ENCODE results near the gene SCD5. TPM values are rescaled to one million over a fixed set of nuclear protein-coding genes. Genes with fewer than 3 reads are reported as not detected.

The SCD5 gene
- total and polyA plus RNA-seq, 2 experiments from 2014 or later: 0.79 to 1.6 TPM

- H3K27ac Mint-ChIP-seq: no peak overlapping the region
- TF ChIP-seq ZNF114 (CRISPR knock-in tag; IDR thresholded peaks at IDR 0.05): no peak
- TF ChIP-seq STAT1 (IDR thresholded peaks at IDR 0.05; ENCODE audit: unreplicated experiment): no peak
- TF ChIP-seq CREB1 (CRISPR knock-in tag; IDR thresholded peaks at IDR 0.05; ENCODE audit: low read depth): no peak
- no peak for TF ChIP-seq REST (IDR thresholded peaks at IDR 0.05; ENCODE audit: unreplicated experiment)
- no peak for TF ChIP-seq NANOG (IDR thresholded peaks at IDR 0.05; ENCODE audit: borderline replicate concordance)
- TF ChIP-seq POLR2AphosphoS5 (IDR thresholded peaks at IDR 0.05; ENCODE audit: low read depth): no peak
- Histone ChIP-seq H3K9me2 (ENCODE audit: insufficient read depth) (no peaks in the 10 kb centered on the region), H3K27ac (ENCODE audit: low read depth) (no peak overlapping the region), H3K4me3 (no peak overlapping the region), H3K36me3 (ENCODE audit: insufficient read depth) (no peaks in the 10 kb centered on the region), H3K4me1 (ENCODE audit: insufficient read depth) (peaks cover 26% of the 10 kb centered on the region), H3K4me2 (no peak overlapping the region), H4K20me1 (replicated peaks; ENCODE audit: insufficient read depth) (no peaks in the 10 kb centered on the region), H2AFZ (no peak overlapping the region), H3K27me3 (ENCODE audit: insufficient read depth) (no peaks in the 10 kb centered on the region), H3K79me2 (replicated peaks; ENCODE audit: insufficient read depth) (no peaks in the 10 kb centered on the region), H3F3A (replicated peaks; ENCODE audit: low read depth) (no peaks in the 10 kb centered on the region)
- H3K4me1 Mint-ChIP-seq: peaks cover 28% of the 10 kb centered on the region
- H3K9me3 Mint-ChIP-seq: no peaks in the 10 kb centered on the region
- H3K4me3 Mint-ChIP-seq: no peak overlapping the region
- H3K27me3 Mint-ChIP-seq (ENCODE audit: insufficient read depth, low read depth, poor library complexity): no peaks in the 10 kb centered on the region
- no peak for ATAC-seq
- no peaks in the 10 kb centered on the region; the same call in 2 of the 3 replicates for H3K36me3 Mint-ChIP-seq (ENCODE audit: low read depth)
- DNase-seq (ENCODE audit: low spot score): no peak
Measured at GRCh38 chr4:82694046-82694445, 104.5 kb downstream of the SCD5 start.

- H3F3A ChIP-seq (replicated peaks; ENCODE audit: low read depth): no peaks in the 10 kb centered on the region
- H3K4me3 Mint-ChIP-seq: no peak overlapping the region
- H3K4me2 ChIP-seq: no peak overlapping the region
- H3K4me3 ChIP-seq: no peak overlapping the region
- H3K9me2 ChIP-seq (ENCODE audit: insufficient read depth): no peaks in the 10 kb centered on the region
- no peak for ATAC-seq
- H3K36me3 ChIP-seq (ENCODE audit: insufficient read depth): no peaks in the 10 kb centered on the region
- H3K27me3 Mint-ChIP-seq (ENCODE audit: insufficient read depth, low read depth, poor library complexity): no peaks in the 10 kb centered on the region
- no peaks in the 10 kb centered on the region for H3K79me2 ChIP-seq (replicated peaks; ENCODE audit: insufficient read depth)
- peaks cover 12% of the 10 kb centered on the region for H3K4me1 Mint-ChIP-seq
- no peaks in the 10 kb centered on the region for H3K9me3 Mint-ChIP-seq
- no peak overlapping the region for H3K27ac Mint-ChIP-seq
- DNase-seq (ENCODE audit: low spot score): no peak
- H3K4me1 ChIP-seq (ENCODE audit: insufficient read depth): peaks cover 9% of the 10 kb centered on the region; the same call in 1 of the 2 replicates
- no peaks in the 10 kb centered on the region; the same call in 2 of the 3 replicates for H3K36me3 Mint-ChIP-seq (ENCODE audit: low read depth)
- H3K27me3 ChIP-seq (ENCODE audit: insufficient read depth): no peaks in the 10 kb centered on the region
- no peak overlapping the region for H3K27ac ChIP-seq (ENCODE audit: low read depth)
- no peak overlapping the region for H2AFZ ChIP-seq
- H4K20me1 ChIP-seq (replicated peaks; ENCODE audit: insufficient read depth): no peaks in the 10 kb centered on the region
- TF ChIP-seq EZH2 (IDR thresholded peaks at IDR 0.05; ENCODE audit: low read depth, unreplicated experiment) (no peak), REST (IDR thresholded peaks at IDR 0.05; ENCODE audit: unreplicated experiment) (no peak), ZNF331 (CRISPR knock-in tag; IDR thresholded peaks at IDR 0.05; ENCODE audit: low read depth) (no peak), ETS1 (IDR thresholded peaks at IDR 0.05) (no peak)
Measured at GRCh38 chr4:82692101-82692780, 106.4 kb downstream of the SCD5 start.

All from GM23338 (cell line).